NCI-H460 (cell line): ENCODE data around the gene MPDU1. TPM values are rescaled to one million over a fixed set of nuclear protein-coding genes. Genes with fewer than 3 reads are reported as not detected.
"Not testable (repeated sequence)": the region's sequence is repeated elsewhere in the genome, so short reads cannot be mapped to it uniquely, and the experiment has no call there.

ENCODE experiments used
- DNase-seq: peaks from one replicate; pipeline ENCODE4 v3.0.0-alpha.2; 2016; ENCODE audit warnings: low read depth; ENCODE audit errors: extremely low read depth
- total RNA-seq: library from RNA; depleted of rRNA; stranded (reverse); fragments of >200 nt; shearing (Covaris generic); gene quantifications from 2 replicates; pipeline ENCODE4 v1.2.3, GENCODE V29; 2014

Gene MPDU1
- total RNA-seq, 1 experiment from 2014 or later = 107 TPM

DNA sequence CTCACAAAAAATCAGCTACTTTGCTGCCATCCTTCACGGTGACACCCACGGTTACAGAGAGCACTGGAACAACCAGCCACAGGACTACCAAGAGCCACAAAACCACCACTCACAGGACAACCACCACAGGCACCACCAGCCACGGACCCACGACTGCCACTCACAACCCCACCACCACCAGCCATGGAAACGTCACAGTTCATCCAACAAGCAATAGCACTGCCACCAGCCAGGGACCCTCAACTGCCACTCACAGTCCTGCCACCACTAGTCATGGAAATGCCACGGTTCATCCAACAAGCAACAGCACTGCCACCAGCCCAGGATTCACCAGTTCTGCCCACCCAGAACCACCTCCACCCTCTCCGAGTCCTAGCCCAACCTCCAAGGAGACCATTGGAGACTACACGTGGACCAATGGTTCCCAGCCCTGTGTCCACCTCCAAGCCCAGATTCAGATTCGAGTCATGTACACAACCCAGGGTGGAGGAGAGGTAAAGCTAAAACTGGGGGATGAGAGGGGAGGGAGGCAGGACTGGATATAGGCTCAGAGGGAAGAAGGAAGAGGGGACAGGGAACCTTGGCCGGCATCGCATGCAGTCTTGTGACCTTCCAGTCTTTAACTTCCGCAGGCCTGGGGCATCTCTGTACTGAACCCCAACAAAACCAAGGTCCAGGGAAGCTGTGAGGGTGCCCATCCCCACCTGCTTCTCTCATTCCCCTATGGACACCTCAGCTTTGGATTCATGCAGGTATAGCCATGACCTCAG lies 3.6 kb upstream of the MPDU1 start:
- DNase-seq = no peak

DNA sequence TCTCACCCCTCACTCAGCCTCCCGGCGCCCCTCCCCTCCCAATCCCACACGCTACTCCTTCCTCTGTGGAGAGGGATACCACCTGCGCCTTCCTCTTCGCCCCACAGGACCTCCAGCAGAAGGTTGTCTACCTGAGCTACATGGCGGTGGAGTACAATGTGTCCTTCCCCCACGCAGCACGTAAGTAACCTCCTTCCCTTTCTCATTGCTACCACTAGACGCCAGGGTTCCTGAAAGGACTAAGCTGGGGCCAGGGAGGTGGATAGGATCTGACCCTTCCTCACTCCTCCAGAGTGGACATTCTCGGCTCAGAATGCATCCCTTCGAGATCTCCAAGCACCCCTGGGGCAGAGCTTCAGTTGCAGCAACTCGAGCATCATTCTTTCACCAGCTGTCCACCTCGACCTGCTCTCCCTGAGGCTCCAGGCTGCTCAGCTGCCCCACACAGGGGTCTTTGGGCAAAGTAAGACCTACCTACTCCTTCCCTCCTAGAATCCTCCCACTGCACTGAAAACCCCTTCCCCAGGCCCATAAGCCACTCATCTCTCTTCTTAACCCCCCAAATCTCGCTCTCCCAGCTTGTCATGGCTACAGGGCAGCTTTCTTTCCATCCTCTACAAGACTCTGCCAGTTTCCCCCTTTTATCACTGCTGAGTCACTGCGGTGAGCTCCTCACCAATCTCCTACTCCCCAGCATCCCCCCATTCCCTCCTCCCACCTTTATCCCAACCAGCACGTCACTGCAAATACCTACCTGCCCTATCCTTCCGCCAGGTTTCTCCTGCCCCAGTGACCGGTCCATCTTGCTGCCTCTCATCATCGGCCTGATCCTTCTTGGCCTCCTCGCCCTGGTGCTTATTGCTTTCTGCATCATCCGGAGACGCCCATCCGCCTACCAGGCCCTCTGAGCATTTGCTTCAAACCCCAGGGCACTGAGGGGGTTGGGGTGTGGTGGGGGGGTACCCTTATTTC lies 2.8 kb upstream of the MPDU1 start:
- no peak for DNase-seq

DNA sequence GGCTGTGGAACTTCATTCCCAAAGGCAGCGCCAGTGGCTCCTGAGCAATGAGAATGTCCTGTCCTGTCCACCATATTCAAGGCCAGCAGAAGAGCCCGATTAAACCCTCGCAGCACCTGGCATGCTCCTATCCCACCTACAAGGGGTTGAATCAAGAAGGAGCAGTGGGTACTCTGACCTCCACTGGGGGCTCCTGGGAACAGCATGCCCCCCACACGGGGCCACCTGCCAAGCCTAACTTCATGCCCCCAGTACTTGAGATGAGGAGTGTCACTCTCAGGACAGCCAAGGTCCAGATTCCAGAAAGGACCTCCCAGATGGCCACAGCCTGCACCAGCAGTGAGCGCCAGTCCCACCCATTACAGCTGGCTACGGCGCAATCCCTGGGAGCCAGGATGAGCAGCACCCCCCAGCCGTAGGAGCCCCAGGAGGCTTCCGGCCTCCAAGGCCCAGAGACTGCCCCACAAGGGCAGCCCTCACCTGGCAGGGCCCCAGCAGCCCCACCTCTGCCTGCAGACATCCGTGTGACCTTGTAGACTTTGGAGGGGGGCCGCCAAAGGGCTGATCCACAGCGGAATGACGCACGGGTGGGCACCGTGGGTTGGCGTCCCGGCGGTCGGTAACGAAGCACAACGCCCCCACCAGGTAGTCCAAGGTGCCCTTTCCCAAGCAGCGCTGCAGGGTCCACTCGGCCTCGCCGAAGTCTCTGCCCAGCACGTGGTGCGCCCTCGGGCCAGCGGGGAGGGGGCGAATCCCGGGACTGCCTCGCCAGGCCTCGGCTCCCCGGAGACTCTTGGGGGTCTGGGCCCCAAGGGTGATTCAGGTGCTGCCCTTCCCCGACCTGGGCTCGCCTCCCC lies 1.0 kb upstream of the MPDU1 start:
- DNase-seq = no peak

GRCh38 chr17:7586673-7587419 lies 3.2 kb downstream of the MPDU1 start:
- peak; percentile 58 for DNase-seq

DNA sequence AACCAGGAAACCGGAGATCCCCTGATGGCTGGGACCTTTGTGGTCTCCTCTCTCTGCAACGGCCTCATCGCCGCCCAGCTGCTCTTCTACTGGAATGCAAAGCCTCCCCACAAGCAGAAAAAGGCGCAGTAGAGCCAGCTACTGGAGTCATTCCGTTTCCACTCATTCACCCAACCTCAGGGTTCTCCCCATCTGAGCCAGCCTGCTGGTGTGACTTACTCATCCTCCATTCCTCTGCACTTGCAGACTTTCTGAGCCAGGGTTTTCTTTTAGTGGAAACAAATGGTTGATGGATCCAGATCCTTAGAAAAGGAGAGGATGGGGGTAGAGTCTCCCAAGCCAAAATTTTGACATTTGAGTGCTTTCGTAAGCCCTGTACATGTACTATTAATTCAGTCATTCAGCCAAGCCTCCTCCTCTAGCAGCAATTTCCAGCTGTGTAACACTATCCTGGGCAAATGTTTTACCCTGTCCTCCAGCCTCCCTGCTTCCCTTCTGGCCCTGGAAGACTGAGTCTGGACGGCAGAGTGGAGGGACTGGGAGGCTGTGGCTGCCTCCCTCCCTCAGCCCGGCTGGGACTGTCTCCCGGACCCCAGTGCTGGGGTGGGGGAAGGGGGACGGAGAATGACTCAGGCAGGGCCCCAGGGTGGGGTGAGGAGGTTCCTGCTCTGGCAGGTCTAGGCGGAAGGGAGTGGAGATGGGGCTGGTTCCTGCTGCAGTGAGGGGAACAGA lies 3.9 kb downstream of the MPDU1 start:
- DNase-seq = no peak

DNA sequence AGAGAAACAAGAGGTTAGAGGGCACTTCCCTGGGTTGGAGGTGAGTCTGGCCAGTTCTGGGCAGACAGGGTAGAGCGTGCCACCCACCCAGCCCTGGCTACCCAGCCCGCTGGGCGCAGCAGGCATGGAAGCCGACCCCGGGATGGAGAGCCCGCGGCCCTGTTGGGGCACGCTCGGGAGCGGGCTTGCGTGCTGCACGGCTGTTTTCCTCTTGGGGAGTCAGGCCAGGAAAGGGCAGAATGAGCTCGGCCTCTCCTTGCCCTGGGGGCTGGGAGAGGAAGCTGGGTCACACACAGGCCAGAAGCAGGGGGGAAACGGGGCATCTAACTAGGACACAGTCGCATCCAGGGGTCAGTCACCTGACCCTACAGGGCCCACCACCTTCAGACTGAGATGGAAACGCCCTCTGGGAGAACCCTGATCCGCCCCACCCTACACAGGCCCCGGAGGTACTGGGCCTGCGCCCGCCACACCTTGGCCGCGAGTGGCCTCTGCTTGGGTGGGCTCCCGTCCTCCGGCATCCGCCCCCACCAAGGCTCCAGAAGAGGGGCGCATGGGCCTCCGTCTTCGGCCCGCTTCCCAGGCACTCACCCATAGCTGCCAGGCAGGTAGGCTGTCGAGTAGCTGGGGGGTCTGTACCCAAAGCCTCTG lies 5.0 kb downstream of the MPDU1 start:
- no peak for DNase-seq

- DNase-seq = peak; percentile 81
Measured at GRCh38 chr17:7589204-7589868, 5.7 kb downstream of the MPDU1 start.

DNA sequence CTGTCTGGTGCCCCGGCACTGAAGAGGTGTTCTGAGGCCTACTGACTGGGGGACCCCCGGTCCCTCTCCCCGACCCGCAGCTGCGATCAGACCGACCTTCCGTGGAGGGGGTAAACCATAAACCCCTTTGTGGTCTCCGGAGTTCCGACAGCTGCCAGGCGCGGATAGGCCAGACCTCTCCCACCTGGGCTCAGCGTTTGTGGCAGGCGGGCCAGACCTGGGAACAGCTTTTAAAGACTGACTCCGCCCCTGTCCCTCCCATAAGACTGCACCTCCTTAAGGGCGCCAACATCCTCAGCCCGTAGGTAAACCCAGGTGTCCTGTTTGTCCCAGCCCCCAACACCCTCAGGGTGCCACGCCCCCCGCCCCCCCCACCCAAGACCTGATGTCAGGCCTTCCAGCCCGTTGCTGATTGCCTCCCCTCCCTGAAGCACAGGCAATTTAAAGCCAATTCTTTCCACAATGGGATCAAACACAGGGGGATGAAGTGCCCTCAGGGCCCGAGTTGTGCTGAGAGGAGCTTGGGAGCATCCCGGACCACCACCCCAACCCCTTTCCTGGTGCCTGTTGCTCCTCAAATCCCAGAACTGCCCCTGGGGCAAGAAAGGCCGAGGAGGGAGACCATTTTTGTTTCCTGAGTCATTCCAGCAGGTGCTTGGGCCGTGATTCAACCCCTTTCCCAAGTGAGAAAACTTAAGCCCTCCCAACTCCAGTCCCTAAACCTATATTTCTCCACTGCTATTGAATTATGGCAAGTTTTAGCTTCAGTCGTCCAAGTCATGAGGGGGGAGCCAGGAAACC lies 6.4 kb downstream of the MPDU1 start, which contains the start of gene SOX15:
Gene SOX15 (minus strand): TSS at position 204 of the 801 bp plus-strand sequence. CDS start 418 bp downstream, outside the sequence.
- no peak for DNase-seq

DNA sequence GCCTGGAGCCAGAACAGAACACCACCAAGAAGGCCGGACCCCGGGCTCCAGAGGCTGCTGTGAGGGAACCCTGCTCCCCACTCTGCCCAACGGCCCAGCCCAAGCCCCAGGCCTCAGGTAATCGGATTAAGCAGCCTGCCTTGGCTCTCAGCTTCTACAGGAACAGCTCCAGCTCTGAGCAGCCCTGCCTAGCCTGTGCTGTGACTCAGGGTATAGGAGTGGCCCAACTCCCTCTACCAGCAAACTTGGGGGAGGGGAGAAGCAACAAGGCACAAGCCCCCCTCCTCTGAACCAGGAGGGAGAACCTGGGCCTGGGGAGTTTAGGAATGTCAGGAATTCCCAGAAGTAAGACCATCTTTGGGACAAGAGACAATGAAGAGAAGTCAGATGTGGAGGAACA lies 7.1 kb downstream of the MPDU1 start:
- no peak for DNase-seq

DNA sequence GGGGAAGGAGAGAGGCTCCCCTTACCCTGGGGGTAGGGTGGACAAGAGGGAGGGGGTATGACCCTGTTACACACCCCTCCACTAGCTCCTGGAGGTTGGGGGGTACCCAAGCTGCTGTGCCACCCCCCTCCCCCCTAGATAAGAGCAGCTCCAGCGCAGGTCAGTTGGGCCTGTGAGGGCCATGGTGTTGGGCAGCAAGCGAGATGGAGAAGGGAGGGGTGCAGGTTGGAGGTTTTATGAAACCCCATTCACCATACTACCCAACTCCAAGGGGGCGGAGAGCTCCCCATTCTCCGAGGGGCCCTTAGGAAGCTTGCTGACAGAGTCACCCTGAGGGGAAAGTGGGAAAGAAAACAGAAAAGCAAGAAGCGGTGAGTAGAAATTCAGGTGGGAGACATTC lies 7.9 kb downstream of the MPDU1 start:
- no peak for DNase-seq

DNA sequence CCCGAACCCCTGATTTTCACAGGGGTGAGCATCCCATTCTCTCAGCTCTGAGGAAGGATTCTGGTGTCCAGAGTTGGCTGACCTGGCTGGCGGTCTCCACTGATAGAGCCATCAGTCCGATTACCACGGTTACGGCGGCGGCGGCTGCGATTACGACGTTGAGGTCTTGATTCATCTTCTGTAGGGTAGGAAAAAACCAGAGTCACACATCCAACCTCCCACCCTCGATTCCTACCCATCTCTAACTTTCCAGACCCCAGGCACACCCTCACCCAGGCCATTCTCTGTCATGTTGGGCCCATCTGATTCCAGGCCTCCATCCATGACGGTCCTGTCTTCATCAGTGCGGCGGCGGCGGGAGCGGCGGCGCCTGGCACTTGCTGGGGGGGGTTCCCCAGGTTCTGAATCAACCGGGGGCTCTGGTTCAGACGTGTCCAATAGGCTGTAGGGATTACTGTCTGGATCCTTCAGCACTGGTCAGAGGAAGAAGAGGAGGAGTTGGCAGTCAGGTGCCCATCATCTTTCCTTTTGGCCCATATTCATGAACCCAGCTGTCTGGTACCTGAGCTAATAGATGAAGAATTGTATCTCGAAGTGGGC lies 8.9 kb downstream of the MPDU1 start:
- no peak for DNase-seq

DNA sequence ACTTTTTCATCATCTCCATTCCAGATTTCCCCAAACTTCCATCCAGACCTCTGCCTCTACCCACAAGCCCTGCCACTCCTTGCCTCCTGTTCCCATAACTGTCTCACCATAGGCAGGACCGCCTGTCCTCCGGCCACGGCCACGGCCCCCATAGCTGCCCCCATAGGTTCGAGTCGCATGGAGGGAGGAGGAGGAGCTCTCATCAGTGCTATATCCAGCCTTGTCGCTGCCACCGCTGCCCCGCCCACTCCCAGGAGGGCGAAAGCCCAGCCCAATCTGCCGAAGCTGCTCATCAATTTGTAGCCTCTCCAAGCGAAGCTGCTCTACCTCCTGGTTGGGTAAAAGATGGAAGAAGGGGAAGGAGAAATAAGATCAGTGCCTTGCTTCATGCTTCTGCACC lies 9.6 kb downstream of the MPDU1 start:
- no peak for DNase-seq

- not testable (repeated sequence) for DNase-seq
Measured at GRCh38 chr17:7597561-7597960, 13.9 kb downstream of the MPDU1 start.

- no peak for DNase-seq
Measured at GRCh38 chr17:7606280-7606679, 22.6 kb downstream of the MPDU1 start.

DNA sequence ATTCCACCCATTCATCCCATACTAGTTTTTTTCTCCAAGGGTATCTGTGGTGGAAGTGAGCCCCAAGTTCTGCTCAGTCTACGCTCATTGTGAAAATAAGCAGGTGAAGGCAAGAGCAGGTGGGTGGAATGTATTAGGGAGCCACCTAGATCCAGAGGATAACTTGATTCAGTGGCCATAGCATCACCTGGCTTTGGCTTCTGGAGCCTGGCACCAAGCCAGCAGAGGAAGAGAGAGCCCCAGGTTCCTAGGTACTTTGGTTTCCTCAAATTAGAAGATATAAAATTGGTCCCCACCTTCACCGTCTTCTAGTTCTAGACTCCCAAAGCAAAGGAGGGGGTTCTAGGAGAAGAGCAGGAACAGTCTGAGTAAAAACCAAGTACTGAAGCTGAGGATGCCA lies 27.0 kb downstream of the MPDU1 start:
- DNase-seq = no peak

- DNase-seq = no peak
Measured at GRCh38 chr17:7611635-7612293, 28.1 kb downstream of the MPDU1 start.

- no peak for DNase-seq
Measured at GRCh38 chr17:7612294-7612640, 28.6 kb downstream of the MPDU1 start.
